HAP-1 (cell line): ENCODE data around the gene RUNX2.

Experiments
- DNase-seq, 2 experiments: peaks; one replicate each; pipeline ENCODE4 v3.0.0-alpha.2; 2016 to 2020; ENCODE audit warnings: low spot score in 2 of 2
- H3K27me3 ChIP-seq: fragments of 250-450 bp; sonication (Bioruptor Pico); 2 replicates; pipeline ENCODE4 v1.5.1; 2020; ENCODE audit warnings: low read depth, mild to moderate bottlenecking, moderate library complexity
- H3K36me3 ChIP-seq: fragments of 250-450 bp; sonication (Bioruptor Pico); replicated peaks from 2 replicates; pipeline ENCODE4 v1.5.1; 2020; ENCODE audit warnings: mild to moderate bottlenecking
- H3K4me1 ChIP-seq: fragments of 250-450 bp; sonication (Bioruptor Pico); 2 replicates; pipeline ENCODE4 v1.5.1; 2020; ENCODE audit warnings: mild to moderate bottlenecking
- H3K4me3 ChIP-seq: fragments of 250-450 bp; sonication (Bioruptor Pico); 2 replicates; pipeline ENCODE4 v1.5.1; 2020; ENCODE audit warnings: mild to moderate bottlenecking, moderate library complexity
- H3K9me3 ChIP-seq: fragments of 250-450 bp; sonication (Bioruptor Pico); 2 replicates; pipeline ENCODE4 v1.5.1; 2020; ENCODE audit warnings: mild to moderate bottlenecking, moderate library complexity
- in situ Hi-C: fragments of 300-500 bp; cut with MboI; formaldehyde crosslinking; loops from 3 replicates; pipeline ENCODE4 v1.14.3; 2020; ENCODE audit warnings: low sequenced_read_pairs, inconsistent platforms, mixed read lengths

RUNX2 gene

DNA sequence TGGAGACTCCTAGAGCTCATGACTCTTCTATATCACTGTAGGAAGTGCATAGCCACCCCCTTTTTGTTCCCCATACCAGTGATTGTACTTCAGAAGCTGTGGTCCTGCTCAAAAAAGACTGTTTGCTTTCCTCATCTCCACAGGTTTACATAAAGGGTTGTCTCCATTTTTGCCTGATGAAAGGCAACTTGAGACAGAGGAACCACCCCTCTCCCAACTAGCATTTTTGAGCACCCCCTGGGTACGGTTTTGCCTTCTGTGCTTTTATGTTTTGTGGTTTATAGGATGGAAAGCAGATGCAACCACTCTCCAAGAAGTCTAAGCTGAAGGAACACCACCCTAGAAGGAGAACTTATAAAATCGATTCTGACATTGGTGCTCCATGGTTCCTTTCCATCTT lies 177.3 kb downstream of the RUNX2 start:
- H3K36me3 ChIP-seq: no peaks in the 10 kb centered on the region
- H3K4me1 ChIP-seq: no peaks in the 10 kb centered on the region
- H3K27me3 ChIP-seq: no peaks in the 10 kb centered on the region
- H3K9me3 ChIP-seq: no peaks in the 10 kb centered on the region
- DNase-seq: no peak
- no peak overlapping the region for H3K4me3 ChIP-seq
- in situ Hi-C loops: no loop called here

DNA sequence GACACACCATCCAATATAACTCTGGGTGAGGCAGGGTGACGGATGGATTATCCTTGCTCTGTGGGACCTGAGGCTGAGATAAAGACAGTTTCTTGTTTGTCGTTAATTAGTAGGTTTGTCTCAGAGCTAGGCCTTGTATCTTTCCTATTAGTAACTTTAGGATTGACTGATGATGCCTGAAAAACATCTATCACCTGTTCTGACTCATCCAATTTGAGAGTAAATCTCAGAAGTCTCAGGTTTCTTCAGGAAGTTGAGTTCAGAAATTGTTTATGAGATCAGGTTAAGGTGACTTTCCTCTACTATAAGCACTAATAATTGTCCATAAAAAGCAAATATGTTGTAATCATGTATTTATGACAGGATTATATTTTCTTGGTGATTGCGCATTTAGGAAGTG lies 179.1 kb downstream of the RUNX2 start:
- Histone ChIP-seq H3K9me3 (no peaks in the 10 kb centered on the region), H3K4me1 (no peaks in the 10 kb centered on the region)
- in situ Hi-C loops: no loop called here

DNA sequence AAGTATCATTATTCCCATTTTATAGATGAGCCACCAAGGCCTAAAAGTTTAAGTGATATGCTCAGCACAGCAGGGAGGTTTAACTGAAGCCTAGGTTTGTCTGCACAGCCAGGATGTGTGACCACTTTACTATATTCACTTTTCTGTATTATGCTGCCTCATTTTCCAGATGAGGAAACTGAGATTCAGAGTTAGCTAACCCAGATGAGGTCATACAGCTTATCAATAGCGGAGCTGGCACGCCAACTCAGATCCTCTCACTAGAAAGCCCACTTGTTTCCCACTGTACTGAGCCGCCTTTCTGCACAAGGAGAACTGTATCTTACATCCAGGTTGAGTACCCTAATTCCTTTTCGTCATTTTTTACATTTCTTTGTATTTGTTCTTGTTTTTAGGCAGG lies 181.3 kb downstream of the RUNX2 start:
- no peaks in the 10 kb centered on the region for H3K27me3 ChIP-seq
- no peaks in the 10 kb centered on the region for H3K9me3 ChIP-seq
- H3K4me1 ChIP-seq: no peaks in the 10 kb centered on the region
- H3K36me3 ChIP-seq: no peaks in the 10 kb centered on the region
- H3K4me3 ChIP-seq: no peak overlapping the region
- DNase-seq: no peak
- in situ Hi-C loops: no loop called here

More for the DNA sequence above, 179.1 kb downstream of the RUNX2 start:
- DNase-seq: no peak
- no peaks in the 10 kb centered on the region for H3K36me3 ChIP-seq
- H3K27me3 ChIP-seq: no peaks in the 10 kb centered on the region
- no peak overlapping the region for H3K4me3 ChIP-seq

DNA sequence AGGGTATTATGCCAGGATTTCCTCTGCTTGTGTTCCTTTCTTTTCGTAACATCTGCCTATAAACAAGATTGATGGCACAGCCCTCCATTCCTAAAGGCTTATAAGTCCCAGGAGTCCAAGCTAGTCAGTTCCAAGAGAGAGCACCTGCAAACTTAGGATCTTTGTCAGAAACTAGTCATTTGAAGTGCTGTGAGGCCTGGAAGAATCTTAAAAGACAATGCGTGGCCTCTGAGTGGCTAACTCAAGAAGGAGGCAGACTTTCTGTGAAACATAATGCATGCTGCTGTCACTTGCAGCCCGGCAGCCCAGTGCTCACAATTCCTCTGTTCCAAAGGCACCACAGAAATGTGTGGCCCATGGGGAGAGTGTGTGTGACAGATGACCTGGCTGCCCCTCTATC lies 184.6 kb downstream of the RUNX2 start:
- H3K9me3 ChIP-seq: no peaks in the 10 kb centered on the region
- no peak for DNase-seq
- no peaks in the 10 kb centered on the region for H3K4me1 ChIP-seq
- H3K27me3 ChIP-seq: no peaks in the 10 kb centered on the region
- in situ Hi-C loops: no loop called here
- no peaks in the 10 kb centered on the region for H3K36me3 ChIP-seq
- H3K4me3 ChIP-seq: no peak overlapping the region

DNA sequence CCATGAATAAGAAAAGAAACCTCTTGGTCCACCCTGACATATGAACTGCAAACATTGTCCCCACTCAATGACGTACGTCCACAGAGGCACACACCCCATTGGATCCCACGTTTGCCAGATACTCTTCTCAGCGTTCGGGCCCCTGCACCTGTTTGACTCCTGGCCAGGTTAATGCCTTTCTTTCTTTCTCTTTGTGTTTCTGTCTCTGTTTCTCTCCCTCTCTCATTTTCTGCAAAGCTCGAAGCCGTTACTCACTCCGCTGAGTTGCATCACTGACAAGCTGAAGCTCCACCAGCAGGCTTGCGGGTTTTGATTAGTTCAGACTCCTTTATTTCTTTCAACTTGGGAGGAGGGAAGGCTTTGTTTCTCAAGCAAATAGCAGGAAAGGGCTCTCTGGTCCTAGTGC lies 185.1 kb downstream of the RUNX2 start:
- Histone ChIP-seq H3K4me3 (no peak overlapping the region), H3K4me1 (no peaks in the 10 kb centered on the region), H3K27me3 (no peaks in the 10 kb centered on the region), H3K9me3 (no peaks in the 10 kb centered on the region), H3K36me3 (no peaks in the 10 kb centered on the region)
- in situ Hi-C loops: no loop called here
- DNase-seq: no peak

DNA sequence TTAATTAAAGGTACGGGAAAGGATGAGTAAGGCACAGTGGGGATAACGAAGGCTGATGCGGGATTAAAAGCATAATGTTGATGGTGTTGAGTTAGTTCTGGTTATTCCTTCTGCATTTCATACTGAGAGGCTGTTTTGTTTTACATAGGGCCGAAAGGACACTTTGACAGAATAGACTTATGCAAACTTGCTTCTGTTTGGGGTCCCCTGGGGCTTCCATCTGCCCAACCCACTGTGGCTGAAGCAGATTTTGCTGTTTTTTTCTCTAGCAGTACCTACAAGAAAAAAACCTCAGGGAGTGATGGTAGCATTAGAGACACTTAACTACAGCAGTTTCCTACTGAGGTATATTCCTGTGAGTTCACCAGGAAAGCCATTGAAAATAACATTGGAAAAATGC lies 185.7 kb downstream of the RUNX2 start:
- Histone ChIP-seq H3K4me1 (no peaks in the 10 kb centered on the region), H3K9me3 (no peaks in the 10 kb centered on the region), H3K4me3 (no peak overlapping the region), H3K27me3 (no peaks in the 10 kb centered on the region), H3K36me3 (no peaks in the 10 kb centered on the region)
- in situ Hi-C loops: no loop called here
- no peak for DNase-seq

DNA sequence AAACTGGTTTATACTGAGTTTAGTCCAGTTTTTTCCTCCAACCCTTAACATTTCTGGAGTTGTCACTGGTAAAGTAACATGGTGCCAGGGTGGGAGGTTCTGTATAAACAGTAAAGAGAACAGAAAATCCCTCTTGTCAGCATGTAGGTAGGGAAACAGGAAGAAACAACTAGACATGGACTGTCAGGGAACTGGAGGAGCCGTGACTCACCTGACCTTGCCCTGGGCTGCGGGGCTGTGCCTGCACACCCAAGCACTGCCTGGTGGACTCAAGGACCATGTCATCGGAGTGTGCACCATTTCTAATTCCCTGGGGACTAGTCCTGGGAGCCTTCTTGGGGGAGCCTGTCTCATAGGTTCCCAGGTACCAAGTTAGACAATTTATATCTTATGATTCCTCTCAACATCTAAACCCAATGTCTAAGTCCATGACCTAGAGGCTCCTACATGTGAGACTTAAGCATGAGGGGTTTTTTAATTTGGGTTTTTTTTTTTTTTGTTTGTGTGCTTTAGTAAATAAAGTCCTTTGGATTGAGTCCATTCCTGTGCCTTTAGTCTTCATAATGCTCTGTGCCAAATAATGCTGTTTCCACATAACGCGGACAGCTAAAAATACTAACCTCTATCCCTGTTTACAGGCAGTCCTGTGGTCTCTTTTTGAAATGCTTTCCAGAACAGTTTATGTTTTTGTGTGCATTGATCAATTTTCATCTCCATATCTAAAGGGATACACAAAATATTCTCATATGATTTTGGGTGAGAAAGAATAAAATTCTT lies 186.5 kb downstream of the RUNX2 start:
- no peak overlapping the region for H3K4me3 ChIP-seq
- no peaks in the 10 kb centered on the region for H3K4me1 ChIP-seq
- no peaks in the 10 kb centered on the region; the same call in 1 of the 2 replicates for H3K27me3 ChIP-seq
- no peak for DNase-seq
- in situ Hi-C loops: no loop called here
- no peaks in the 10 kb centered on the region for H3K36me3 ChIP-seq
- H3K9me3 ChIP-seq: no peaks in the 10 kb centered on the region

DNA sequence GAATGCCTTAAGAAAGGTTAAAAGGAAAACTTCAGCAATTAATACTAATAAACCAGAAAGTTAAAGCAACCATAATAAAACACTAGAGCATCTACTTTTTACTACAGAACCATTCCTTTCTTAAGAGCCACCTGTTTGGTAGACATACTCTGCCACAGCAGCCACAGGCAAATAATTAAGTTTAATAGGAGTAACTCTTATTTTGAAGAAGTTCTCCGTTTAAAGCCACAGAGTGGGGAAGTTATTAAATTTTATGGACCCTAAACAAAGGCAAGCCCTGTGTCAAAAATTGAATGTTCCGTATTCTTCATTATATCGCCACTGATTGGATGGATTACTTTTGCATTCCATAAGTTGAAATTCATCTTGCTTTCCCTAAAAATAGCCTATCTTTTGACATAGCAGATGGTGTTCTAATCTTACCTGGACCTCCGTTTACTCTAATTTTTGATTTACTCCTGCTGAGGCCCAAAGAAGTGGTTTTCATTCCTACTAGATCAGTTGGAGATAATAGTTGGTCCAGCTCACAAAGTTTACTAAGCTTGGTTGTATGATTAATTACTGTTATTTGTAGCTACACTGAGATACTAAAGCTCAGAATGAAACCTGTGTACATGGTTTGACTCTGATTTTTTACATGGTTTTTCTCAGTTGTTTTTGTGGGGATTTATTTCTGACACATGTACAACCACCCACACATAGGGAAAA lies 190.0 kb downstream of the RUNX2 start:
- Histone ChIP-seq H3K9me3 (no peaks in the 10 kb centered on the region), H3K4me3 (no peak overlapping the region), H3K27me3 (no peaks in the 10 kb centered on the region; the same call in 1 of the 2 replicates), H3K4me1 (no peaks in the 10 kb centered on the region), H3K36me3 (no peaks in the 10 kb centered on the region)
- DNase-seq: no peak
- in situ Hi-C loops: no loop called here

DNA sequence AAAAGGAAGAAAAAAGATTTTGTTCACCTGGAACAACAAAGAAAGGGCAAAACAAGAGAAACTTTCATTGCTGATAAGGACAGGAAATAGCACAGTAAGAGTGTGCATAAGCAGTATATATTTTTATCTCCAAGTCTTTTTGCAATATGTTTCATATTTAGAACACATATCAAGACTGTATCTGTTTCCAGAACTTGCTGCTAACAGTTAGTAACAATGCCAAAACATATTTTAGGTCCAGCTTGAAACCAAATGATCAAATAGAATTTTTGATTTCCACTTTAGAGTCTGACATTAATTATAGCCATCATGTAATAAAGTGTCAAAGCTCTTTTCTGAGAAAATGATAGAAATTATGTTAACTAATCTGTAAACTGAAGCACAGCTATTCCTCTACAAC lies 193.1 kb downstream of the RUNX2 start:
- in situ Hi-C loops: no loop called here

DNA sequence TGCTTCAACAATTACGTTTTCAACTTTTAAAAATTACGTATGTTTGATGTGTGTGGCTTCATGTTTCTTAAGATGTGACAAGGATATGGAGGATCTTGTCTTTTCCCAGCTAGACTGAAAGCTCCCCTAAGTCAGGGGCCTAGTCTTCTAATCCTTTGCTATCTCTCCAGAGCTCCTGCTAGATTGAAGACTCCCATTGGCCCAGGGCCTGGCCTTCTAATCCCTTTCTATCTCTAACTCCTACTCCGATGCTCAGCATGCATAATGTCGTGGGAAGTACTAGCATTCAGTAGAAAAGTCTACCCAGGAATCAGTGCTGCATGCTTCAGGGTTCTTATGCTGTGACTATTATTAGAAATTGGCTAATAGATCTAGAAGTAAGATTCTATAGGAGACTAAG lies 194.4 kb downstream of the RUNX2 start:
- H3K4me1 ChIP-seq: no peaks in the 10 kb centered on the region
- H3K36me3 ChIP-seq: no peaks in the 10 kb centered on the region
- in situ Hi-C loops: no loop called here
- no peaks in the 10 kb centered on the region for H3K9me3 ChIP-seq
- H3K4me3 ChIP-seq: no peak overlapping the region
- no peak for DNase-seq
- H3K27me3 ChIP-seq: no peaks in the 10 kb centered on the region; the same call in 1 of the 2 replicates

More for the DNA sequence above, 193.1 kb downstream of the RUNX2 start:
- Histone ChIP-seq H3K9me3 (no peaks in the 10 kb centered on the region), H3K4me3 (no peak overlapping the region), H3K4me1 (no peaks in the 10 kb centered on the region), H3K27me3 (no peaks in the 10 kb centered on the region; the same call in 1 of the 2 replicates), H3K36me3 (no peaks in the 10 kb centered on the region)
- DNase-seq: no peak

DNA sequence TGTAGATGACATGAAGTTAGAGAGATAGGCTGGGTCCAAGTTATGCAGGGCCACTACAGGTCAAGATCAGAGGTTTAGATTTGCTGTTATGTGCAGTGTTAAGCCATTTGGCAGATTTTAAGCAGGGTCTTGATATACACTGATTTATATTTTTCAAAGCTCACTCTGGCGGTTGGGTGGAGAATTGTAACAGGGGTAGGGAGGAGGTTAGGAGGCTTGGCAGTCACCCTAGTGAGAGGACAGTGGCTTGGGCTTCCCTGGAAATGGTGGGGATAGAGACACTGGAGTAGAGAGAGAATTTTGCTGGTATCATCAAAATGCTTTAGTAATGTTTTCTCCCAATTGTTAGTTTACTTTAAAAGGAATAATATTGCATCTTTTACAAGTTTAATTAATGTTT lies 199.1 kb downstream of the RUNX2 start:
- DNase-seq: no peak

DNA sequence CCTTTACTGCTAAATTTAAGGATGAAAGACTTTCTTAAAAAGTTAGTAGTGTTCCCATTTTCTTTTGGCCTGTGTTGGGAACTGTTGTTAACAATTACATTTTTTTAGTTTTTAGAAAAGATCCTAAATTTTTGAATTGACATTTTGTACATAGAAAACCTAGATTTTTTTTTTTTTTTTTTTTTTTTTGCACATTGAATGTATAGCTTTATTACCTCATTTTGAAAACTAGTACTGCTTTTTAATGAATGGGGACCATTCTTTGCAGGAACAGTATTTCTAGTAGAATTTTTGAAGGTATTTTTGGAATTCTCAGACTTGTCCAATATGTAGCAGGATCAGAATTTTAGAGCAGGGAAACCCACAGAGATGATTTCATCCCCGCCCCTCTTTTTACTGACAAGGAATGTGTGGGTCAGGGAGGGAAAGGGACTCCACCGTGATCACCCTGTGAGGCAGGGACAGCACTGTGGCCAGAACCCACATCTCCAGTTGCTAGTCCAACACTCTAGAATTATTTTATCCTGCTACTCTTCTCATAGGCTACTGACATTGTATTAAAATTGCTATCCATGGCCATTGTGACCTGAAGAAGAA lies 204.0 kb downstream of the RUNX2 start:
- H3K4me3 ChIP-seq: no peak overlapping the region
- in situ Hi-C loops: no loop called here
- DNase-seq: no peak
- H3K27me3 ChIP-seq: no peaks in the 10 kb centered on the region; the same call in 1 of the 2 replicates
- no peaks in the 10 kb centered on the region for H3K9me3 ChIP-seq
- no peaks in the 10 kb centered on the region for H3K36me3 ChIP-seq
- H3K4me1 ChIP-seq: no peaks in the 10 kb centered on the region

More for the DNA sequence above, 199.1 kb downstream of the RUNX2 start:
- no peak overlapping the region for H3K4me3 ChIP-seq
- no peaks in the 10 kb centered on the region for H3K9me3 ChIP-seq
- no peaks in the 10 kb centered on the region for H3K4me1 ChIP-seq
- no peaks in the 10 kb centered on the region for H3K36me3 ChIP-seq
- in situ Hi-C loops: no loop called here
- H3K27me3 ChIP-seq: no peaks in the 10 kb centered on the region; the same call in 1 of the 2 replicates

DNA sequence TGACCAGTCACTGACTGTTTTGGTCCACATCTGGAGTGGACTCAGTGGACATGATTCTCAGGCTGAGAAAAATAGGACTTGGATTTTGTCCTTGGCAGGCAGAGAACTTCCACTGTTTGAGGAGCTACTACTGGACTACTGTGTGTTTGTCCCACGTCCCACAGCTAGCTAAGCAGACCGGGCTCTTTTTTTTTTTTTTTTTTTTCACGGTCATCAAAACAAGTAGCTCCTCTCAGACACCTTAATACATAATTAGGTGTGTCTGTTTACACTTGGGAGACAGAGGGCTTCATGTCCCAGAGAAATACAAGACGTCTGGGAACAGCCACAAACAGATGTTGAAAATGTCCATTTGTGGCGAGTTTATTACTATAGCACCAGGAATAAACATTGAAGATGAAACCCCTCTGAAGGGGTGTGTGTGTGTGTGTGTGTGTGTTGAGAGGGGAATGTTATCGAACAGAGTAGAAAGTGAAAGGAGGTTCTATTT lies 204.6 kb downstream of the RUNX2 start:
- in situ Hi-C loops: no loop called here
- H3K4me3 ChIP-seq: no peak overlapping the region
- H3K4me1 ChIP-seq: no peaks in the 10 kb centered on the region

DNA sequence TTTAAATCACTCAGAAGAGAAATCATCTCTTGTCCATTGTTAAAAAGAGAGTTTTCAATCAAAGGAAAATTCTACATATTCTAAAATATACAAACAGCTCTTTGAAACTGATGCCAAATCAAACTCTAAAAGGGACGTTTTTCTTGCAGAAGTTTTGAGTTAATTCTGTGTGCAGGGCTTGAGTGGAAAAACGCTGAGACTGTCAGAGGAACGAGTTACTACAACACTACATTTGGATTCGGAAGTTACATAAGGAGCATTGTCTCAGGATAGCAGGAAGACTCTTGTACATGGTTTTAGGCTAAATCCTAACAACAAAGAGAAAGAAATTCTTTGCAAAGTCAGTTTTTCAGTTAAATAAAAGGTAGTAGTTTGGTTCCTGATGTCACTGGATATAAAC lies 205.3 kb downstream of the RUNX2 start:
- in situ Hi-C loops: no loop called here
- H3K36me3 ChIP-seq: no peaks in the 10 kb centered on the region
- DNase-seq: no peak
- no peak overlapping the region for H3K4me3 ChIP-seq
- no peaks in the 10 kb centered on the region; the same call in 1 of the 2 replicates for H3K27me3 ChIP-seq
- no peaks in the 10 kb centered on the region for H3K9me3 ChIP-seq
- no peaks in the 10 kb centered on the region for H3K4me1 ChIP-seq

More for the DNA sequence above, 204.6 kb downstream of the RUNX2 start:
- no peak for DNase-seq
- no peaks in the 10 kb centered on the region for H3K9me3 ChIP-seq
- no peaks in the 10 kb centered on the region for H3K36me3 ChIP-seq
- no peaks in the 10 kb centered on the region; the same call in 1 of the 2 replicates for H3K27me3 ChIP-seq
